ENCODE data around the gene SPAG9.

DNA sequence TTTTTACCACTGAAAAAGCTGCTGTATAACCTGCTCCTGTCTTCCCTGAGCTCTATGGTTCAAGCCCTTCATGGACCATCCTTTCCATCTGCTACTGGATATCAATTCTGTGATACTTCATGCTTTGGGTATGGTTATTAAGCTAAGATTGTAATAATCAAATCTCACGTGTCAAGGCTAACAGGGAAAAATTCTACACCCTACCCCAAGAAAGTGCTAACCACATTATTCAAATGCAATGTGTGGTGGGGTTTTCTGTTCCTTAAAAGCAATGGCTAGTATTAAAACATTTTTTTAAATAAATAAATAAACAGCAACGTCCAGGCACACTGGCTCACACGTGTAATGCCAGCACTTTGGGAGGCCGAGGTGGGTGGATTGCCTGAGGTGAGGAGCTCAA, 65.9 kb downstream of the SPAG9 start:
- TF ChIP-seq CTCF (IDR thresholded peaks at IDR 0.05) (no peak), POLR2A (IDR thresholded peaks at IDR 0.05) (no peak)
